ENCODE results near the gene KIF22.
A peak's percentile ranks its signal among the peaks of the same experiment; 100 is the strongest.
"Not testable (repeated sequence)": the region's sequence is repeated elsewhere in the genome, so short reads cannot be mapped to it uniquely, and the experiment has no call there.

The KIF22 gene

GRCh38 chr16:29790183-29790948 is at the start of gene KIF22:
Gene KIF22, plus strand, starts transcription at chr16:29790751. Its CDS starts 9 bp downstream, at chr16:29790760.
- peak; percentile 100 for DNase-seq (ENCODE audit: low read depth in 2 of 2)

- DNase-seq (ENCODE audit: low read depth in 2 of 2) = no peak
Measured at GRCh38 chr16:29742683-29743275, 47.8 kb upstream of the KIF22 start.

- DNase-seq (ENCODE audit: low read depth in 2 of 2) = no peak
Measured at GRCh38 chr16:29743475-29743826, 47.1 kb upstream of the KIF22 start.

GRCh38 chr16:29743827-29744531 is 46.6 kb upstream of the KIF22 start:
- no peak for DNase-seq (ENCODE audit: low read depth in 2 of 2)

- DNase-seq (ENCODE audit: low read depth in 2 of 2) = no peak
Measured at GRCh38 chr16:29744541-29745101, 45.9 kb upstream of the KIF22 start.

GRCh38 chr16:29745121-29745852 is 45.3 kb upstream of the KIF22 start:
- DNase-seq (ENCODE audit: low read depth in 2 of 2) = peak in 1 of 2 donors; percentile 24

- DNase-seq (ENCODE audit: low read depth in 2 of 2) = peak; percentile 86 to 88
Measured at GRCh38 chr16:29745853-29746345, 44.7 kb upstream of the KIF22 start, which contains the start of gene C16orf54. Gene C16orf54, minus strand, starts transcription at chr16:29745990. Its CDS starts 1,039 bp downstream, at chr16:29744951.

GRCh38 chr16:29746518-29746917 is 44.0 kb upstream of the KIF22 start:
- DNase-seq (ENCODE audit: low read depth in 2 of 2) = not testable (repeated sequence)

GRCh38 chr16:29747947-29748759 is 42.4 kb upstream of the KIF22 start:
- no peak for DNase-seq (ENCODE audit: low read depth in 2 of 2)

- DNase-seq (ENCODE audit: low read depth in 2 of 2) = not testable (repeated sequence)
Measured at GRCh38 chr16:29748760-29749149, 41.8 kb upstream of the KIF22 start.

- DNase-seq (ENCODE audit: low read depth in 2 of 2) = no peak
Measured at GRCh38 chr16:29753516-29753915, 37.0 kb upstream of the KIF22 start.

- DNase-seq (ENCODE audit: low read depth in 2 of 2) = no peak
Measured at GRCh38 chr16:29756654-29757053, 33.9 kb upstream of the KIF22 start.

- not testable (repeated sequence) for DNase-seq (ENCODE audit: low read depth in 2 of 2)
Measured at GRCh38 chr16:29757086-29757485, 33.5 kb upstream of the KIF22 start.

GRCh38 chr16:29757950-29758466 is 32.5 kb upstream of the KIF22 start:
- no peak for DNase-seq (ENCODE audit: low read depth in 2 of 2)

- no peak for DNase-seq (ENCODE audit: low read depth in 2 of 2)
Measured at GRCh38 chr16:29760567-29761279, 29.8 kb upstream of the KIF22 start.

GRCh38 chr16:29761280-29761651 is 29.3 kb upstream of the KIF22 start:
- DNase-seq (ENCODE audit: low read depth in 2 of 2) = not testable (repeated sequence)

GRCh38 chr16:29761882-29762281 is 28.7 kb upstream of the KIF22 start:
- DNase-seq (ENCODE audit: low read depth in 2 of 2) = no peak

- DNase-seq (ENCODE audit: low read depth in 2 of 2) = no peak
Measured at GRCh38 chr16:29763326-29763725, 27.2 kb upstream of the KIF22 start.

GRCh38 chr16:29765167-29766032 is 25.2 kb upstream of the KIF22 start:
- no peak for DNase-seq (ENCODE audit: low read depth in 2 of 2)

All from stimulated activated CD8-positive, alpha-beta memory T cell treated with anti-CD3 and anti-CD28 coated beads, Interleukin-2, amount 100 ng/mL, for 1 hour (primary cell).